Fibroblast of skin of left biceps (primary cell): Measurements from ENCODE around the gene STEAP1B.

Experiments used
- DNase-seq, 2 experiments: peaks; one replicate each; pipeline ENCODE4 v3.0.0-alpha.2; 2013; ENCODE audit warnings: low read depth in 2 of 2

Gene STEAP1B

GRCh38 chr7:22400936-22401553 lies 98.9 kb downstream of the STEAP1B start:
- no peak for DNase-seq

DNA sequence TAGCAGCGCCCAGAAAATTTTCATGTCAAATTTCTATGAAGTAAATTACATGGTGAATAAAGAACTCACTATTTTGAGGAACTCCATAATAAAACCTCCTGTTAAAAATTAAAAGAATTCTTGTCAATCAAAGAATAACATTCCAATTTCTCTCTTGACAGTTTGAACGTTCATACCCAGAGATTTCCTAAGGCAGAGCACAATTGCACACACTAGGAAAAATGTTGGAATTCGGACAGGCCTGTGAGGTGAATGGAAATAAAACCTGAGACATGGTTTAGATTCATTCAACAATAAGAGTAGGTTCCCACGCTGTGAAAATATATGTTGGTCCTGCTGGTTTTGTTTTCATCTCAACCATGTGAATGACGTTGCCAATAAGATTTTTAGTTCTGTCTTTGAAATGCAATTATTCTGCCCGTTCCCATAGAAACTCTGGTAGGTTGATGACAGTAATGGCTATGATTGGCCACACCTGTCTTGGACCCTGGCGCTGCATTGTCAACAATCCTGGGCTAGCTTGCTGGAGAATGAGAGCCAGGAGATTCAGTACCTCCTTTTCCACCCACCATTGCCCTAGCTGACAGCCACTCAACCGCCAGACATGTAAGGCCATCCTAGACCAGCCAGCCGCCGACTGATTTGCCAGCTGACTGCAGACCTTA lies 99.7 kb downstream of the STEAP1B start:
- DNase-seq = no peak

DNA sequence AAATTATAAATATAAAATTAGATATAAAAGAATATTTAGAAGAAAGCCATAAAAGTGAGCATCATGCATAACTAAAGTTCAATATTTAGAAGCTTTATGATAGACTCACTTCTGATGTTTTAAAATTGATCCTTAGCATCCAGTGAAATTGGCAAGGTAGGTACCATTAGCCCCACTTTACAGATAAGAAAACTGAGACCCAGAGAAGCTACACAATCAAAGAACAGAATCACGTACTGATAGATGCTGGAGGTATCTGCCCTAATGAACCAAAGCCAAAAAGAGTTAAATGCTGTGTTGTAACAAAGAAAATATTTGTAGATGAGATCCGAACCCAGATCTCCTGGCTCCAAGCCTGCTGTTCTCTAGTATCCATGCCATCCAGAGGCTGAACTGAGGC lies 100.4 kb downstream of the STEAP1B start:
- DNase-seq = no peak

DNA sequence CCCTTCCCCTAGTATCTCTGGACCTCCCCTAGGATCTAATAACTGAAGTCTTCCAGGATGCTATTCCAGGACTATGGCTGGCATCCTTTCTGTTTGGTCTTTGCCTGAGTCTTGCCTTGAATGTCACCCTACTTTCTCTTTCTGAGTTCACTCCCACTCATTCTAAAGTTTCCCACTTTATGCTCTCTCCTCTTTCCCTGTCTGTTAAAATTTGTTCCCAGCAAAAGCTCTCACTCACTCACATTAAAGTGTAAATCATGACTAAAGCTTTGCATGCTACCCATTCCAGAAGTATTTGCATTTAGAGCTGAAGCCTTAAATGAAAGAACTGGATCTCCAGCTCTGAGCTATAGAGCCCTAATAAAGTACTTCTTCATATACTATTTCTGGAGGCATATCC lies 100.9 kb downstream of the STEAP1B start:
- DNase-seq = no peak

- DNase-seq = no peak
These were observed 102.0 kb downstream of the STEAP1B start for GRCh38 chr7:22397981-22398380.

- no peak for DNase-seq
These were observed 104.8 kb downstream of the STEAP1B start for GRCh38 chr7:22395222-22395621.

- DNase-seq = no peak
These were observed 105.2 kb downstream of the STEAP1B start for GRCh38 chr7:22394739-22395138.

DNA sequence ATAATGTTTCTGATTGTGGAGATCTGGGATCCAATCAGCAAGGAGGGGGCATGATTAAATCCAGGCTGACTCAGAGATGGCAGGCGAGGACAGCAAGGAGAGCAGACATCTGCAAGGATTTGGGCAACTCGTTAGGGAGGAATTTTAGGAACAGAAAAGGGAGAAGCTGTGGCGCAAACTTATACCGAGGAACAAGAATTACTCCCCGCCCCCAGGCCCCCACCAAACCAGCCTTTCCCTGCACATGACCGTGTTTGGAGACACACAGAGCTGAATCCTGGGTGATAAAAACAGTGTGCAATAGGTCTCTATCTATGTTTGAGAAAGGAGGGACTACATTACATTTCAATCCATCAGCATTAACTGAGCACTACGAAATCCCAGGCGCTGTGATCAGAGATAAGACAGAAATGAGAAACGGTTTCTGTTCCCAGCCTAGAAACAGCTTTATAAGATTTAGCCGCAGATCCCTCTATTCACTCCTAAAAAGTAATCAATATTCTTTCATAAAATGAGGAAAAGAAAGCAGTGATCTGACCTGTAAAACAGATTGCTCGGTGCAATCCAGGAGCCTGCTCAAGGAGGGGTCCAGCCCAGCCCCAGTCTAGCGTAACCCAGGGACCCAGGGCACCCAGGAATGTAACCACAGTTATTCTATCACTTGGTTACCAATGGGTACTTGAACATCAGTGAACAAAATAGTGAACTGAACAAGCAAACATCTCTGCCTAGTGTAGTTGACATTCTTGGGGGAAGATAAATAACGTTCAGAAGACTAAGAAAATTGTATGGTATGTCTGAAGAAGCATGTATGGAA lies 105.9 kb downstream of the STEAP1B start:
- DNase-seq = no peak

DNA sequence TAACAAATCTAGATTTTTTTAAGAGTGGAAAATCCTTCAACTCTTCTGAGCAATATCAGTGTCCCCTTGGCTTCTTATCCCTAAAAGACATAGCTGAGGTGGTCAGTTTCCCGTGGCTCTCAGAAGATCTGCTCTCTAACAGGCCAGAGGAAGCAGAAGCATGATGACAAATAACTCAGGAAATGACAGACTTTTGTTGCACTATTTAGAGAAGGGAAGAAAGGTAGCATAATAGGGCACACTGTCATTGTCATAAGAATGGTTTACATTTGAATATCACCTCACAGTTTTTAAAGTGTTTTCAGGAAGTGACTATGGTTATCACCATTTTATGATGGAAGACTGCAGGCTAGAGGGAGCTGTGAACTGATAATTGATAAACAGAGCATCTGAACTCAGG lies 109.5 kb downstream of the STEAP1B start:
- DNase-seq = no peak

DNA sequence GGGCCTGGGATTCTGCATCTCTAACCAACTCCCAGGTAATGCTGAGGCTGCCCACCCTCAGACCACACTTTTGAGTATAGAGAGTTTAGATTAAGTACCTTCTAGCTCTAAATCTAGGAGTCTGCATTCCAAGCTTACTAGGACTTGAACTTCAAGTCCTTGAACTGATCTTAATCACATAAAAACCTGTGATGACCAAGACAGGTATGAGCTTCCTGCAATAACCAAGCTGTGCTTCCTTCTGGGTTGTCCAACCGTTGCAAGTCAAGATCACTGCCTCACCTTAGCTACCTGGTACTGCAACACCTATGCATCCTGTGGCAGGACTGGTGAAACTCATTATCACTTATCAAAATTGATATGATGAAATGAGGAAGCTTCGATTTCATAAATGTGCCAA lies 110.1 kb downstream of the STEAP1B start:
- no peak for DNase-seq

DNA sequence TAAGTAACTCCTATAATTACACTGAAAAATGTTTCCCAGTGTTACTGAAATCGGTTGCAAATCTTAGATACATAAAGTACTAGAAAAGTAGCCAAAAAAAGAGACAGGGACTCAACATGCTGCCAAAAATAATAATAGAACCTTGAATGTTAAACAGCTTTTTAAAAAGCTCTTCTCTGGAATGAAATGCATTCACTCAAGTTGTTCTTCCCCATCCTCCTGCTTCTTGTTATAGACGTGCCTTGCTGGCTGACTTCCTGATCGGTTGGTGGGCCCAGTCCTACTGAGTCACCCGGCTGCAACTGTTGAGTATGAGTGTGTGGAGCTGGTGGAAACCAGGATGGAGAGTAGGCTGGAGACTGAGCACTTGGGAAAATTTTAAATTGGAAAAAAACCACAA lies 112.4 kb downstream of the STEAP1B start:
- peak; percentile 16 to 30 for DNase-seq

GRCh38 chr7:22386865-22387264 lies 113.1 kb downstream of the STEAP1B start:
- no peak for DNase-seq

DNA sequence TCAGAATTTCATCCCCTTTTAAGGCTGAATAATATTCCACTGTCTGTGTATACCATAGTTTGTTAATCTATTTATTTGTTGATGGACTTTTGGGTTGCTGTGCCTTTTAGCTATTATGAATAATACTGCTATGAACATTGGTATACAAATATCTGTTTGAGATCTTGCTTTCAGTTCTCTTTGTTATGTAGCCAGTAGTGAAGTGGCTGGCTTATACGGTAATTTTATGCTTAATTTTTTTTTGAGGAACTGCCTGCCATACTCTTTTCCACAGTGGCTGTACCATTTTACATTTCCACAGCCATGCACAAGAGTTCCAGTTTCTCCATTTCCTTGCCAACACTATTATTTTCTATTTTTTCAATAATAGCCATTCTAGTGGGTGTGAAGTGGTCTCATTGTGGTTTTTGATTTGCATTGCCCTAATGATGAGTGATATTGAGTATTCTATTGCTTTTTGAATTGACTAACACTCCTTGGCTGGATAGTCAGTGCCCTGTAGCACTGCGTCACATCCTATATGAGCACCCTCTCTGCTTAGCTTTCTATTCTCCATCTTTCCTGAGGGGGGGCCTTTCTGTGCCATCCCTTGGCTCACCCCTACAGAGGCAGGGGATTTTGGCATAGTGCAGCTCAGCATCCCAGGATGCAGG lies 113.7 kb downstream of the STEAP1B start:
- DNase-seq = no peak

DNA sequence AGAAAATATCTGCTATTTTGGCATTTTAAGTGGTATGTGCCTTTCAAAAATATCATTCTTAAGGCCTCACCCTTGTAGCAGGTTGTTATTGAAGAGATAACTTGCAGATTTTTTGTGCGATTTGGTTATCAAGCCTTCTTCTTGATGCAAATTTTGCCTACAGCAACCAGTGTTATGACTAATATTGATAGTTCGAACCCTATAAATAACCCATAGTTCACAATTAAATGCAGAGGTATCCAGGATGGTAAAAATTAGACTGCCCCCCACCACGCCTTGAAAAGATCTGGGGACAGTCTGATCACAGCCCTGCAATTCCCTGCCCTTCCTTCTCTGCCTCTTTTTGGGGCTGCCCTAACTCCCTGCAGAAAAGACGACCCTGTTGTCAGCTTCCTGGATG lies 114.7 kb downstream of the STEAP1B start:
- DNase-seq = no peak

DNA sequence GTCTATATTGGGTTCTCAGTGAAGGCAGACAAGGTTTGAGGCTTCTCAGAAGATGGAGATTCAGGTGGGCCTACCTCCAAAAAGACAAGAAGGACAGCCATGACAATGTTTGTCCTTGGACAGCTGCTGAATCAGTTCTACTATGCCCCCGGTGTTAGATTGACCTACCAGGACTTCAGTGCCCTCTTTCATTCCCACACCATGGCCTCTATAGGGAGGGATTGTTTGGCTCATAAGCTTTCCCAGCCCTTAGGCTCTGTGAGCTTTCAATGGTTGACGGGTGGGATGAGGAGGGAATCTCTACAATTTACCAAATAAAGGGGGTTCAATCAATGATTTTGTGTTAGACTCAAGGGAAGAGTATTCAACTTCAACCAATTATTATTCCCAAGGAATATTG lies 119.7 kb downstream of the STEAP1B start:
- DNase-seq = no peak

- DNase-seq = no peak
These were observed 121.6 kb downstream of the STEAP1B start for GRCh38 chr7:22378199-22378980.

DNA sequence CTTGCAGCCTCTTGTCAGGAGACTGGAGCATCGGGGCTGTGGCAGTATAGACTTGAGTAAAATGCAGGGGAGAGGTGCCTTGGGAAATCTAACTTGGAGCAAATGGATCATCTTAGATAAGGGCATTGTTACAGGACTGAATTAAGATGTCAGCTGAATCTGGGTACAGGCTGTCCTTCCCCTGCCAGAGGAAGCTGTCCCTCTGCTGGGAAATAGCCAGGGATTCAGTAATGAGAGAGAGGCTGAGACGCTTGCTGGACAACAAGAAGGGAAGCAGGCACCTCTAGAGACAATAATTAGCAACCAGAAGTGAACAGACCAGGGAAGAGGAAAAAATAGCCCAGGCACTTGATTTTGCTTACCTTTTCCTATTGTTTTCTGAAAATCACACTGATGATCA lies 122.3 kb downstream of the STEAP1B start:
- DNase-seq = no peak

- no peak for DNase-seq
These were observed 124.5 kb downstream of the STEAP1B start for GRCh38 chr7:22375359-22376048.

DNA sequence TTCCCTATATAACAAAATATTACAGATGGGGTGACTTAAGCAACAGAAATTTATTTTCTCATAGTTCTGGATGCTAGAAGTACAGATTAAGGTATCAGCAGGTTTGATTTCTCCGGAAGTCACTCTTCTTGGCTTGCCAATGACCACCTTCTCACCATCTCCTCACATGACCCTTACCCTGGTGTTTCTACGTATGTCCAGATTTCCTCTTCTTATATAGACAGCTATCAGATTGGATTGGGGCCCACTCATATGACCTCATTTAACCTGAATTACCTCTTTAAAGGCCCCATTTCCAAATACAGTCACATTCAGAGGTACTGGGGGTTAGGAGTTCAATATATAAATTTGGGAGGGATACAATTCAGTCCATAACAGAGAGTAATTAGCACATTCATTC lies 126.1 kb downstream of the STEAP1B start:
- no peak for DNase-seq

- no peak for DNase-seq
These were observed 126.6 kb downstream of the STEAP1B start for GRCh38 chr7:22373388-22373787.

DNA sequence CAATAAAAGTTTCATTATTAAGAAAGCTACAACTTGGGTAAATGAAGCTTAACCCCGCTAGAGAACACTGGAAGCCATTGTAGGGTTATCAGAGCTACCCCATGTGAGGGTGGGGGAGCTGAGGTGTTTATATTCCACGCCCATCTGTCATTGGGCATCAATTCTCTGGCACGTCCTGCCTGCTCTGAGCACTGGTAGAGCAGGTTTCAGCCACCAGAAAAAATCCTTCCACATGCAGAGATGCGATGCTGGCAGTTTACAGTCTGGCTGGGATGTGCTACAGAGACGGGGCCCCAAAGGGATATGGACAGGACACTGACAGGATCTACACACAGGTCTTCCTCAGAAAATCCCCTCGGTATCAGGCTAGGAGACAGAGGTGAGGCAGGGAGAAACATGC lies 127.1 kb downstream of the STEAP1B start:
- DNase-seq = no peak
